ENCODE measurements around the gene HIC1. TPM values are rescaled to one million over a fixed set of nuclear protein-coding genes. Genes with fewer than 3 reads are reported as not detected.

The HIC1 gene
- total RNA-seq, 4 donors from 2014 or later = 6.8 to 40.4 (median 12.8) TPM

DNA sequence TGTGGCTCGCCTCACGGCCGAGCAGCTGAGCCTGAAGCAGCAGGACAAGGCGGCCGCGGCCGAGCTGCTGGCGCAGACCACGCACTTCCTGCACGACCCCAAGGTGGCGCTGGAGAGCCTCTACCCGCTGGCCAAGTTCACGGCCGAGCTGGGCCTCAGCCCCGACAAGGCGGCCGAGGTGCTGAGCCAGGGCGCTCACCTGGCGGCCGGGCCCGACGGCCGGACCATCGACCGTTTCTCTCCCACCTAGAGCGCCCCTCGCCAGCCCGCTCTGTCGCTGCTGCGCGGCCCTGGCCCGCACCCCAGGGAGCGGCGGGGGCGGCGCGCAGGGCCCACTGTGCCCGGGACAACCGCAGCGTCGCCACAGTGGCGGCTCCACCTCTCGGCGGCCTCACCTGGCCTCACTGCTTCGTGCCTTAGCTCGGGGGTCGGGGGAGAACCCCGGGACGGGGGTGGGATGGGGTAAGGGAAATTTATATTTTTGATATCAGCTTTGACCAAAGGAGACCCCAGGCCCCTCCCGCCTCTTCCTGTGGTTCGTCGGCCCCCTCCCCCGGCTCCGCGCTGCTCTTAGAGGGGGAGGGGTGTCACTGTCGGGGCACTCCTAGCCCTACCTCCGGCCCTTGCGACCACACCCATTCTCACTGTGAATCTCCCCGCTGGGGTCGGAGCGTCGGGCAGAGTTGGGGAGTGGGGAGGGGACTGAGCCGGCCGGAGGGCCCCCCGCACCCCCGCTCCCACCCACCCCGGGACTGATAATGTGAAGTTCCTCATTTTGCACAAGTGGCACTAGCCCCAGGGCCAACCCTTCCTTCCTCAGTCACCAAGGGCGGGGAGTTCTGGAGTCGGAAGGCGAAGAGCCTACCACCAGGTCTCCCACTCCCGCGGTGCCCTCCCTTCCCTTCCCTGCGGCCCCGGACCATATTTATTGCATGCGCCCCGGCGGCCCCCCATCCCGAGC is 4.0 kb downstream of the HIC1 start:
- Histone ChIP-seq H3K36me3 (peaks cover 0 to under 1% (median 0%) of the 10 kb centered on the region in 3 donors), H3K4me3 (peak overlapping the region; percentile 31 to 73 (median 62)), H3K27me3 (peaks cover 0 to 22% of the 10 kb centered on the region in 2 donors), H3K27ac (peak overlapping the region; percentile 88 to 96 (median 94)), H3K9me3 (no peaks in the 10 kb centered on the region), H3K4me1 (peaks cover 4 to 88% (median 47%) of the 10 kb centered on the region in 4 donors)
- TF ChIP-seq, protein P1, sequence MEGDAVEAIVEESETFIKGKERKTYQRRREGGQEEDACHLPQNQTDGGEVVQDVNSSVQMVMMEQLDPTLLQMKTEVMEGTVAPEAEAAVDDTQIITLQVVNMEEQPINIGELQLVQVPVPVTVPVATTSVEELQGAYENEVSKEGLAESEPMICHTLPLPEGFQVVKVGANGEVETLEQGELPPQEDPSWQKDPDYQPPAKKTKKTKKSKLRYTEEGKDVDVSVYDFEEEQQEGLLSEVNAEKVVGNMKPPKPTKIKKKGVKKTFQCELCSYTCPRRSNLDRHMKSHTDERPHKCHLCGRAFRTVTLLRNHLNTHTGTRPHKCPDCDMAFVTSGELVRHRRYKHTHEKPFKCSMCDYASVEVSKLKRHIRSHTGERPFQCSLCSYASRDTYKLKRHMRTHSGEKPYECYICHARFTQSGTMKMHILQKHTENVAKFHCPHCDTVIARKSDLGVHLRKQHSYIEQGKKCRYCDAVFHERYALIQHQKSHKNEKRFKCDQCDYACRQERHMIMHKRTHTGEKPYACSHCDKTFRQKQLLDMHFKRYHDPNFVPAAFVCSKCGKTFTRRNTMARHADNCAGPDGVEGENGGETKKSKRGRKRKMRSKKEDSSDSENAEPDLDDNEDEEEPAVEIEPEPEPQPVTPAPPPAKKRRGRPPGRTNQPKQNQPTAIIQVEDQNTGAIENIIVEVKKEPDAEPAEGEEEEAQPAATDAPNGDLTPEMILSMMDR (IDR thresholded peaks at IDR 0.05) = peak; percentile 84 to 93 (median 90)
- no peak for TF ChIP-seq POLR2A (IDR thresholded peaks at IDR 0.05)
- DNase-seq = peak; percentile 83 to 93 (median 92)

DNA sequence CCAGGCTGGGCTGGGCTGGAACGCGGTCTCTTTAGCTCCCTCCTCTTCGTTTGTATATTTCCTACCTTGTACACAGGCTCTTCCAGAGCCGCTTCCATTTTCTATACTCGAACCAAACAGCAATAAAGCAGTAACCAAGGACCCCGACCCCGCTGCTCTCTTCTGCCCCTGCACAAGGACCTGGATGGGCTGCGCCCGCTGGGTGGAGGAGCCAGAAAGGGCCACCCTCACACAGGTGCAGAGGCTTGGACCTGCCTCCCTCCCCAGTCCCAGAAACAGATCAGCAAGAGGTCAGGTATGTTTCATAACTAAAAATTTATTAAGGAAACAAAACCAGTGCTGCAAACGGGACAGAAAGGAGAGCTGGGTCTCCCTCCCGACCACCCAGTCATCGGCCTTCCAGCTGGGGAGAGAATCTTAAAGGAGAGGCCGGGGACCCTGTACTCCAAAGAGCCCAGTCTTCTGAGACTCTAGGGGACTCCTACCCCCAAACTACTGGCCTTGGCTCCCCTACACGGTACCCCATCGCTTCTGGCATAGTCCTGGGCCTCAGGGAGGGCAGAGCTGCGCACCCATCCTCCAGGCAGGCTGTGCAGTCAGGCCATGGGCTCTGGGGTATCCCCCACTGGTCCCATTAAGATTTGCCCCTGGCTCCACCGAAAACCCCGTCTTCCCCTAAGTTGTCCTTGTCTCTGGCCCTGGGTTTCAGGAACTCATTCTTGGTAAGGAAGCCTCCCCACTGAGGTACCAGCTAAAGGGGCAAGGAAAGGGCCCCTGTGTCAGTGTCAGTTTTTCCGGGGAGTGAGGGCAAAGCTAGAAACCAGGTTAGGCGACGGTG is 4.9 kb downstream of the HIC1 start:
- peaks cover 4 to 89% (median 51%) of the 10 kb centered on the region in 4 donors for H3K4me1 ChIP-seq

DNA sequence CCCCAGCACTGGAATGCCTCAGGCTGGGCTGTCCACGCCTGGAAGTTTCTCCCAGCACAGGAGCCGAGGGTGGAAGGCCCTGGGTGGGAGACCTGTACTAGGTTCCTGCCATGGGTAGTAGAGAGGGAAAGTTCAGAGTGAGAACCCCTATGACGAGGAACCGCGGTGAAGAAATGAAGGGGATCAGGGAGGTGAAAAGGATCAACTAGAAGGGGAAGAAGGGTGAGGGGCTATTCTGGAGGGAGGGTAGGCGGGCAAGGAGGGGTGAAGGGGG is 5.4 kb downstream of the HIC1 start:
- peaks cover 4 to 91% (median 56%) of the 10 kb centered on the region in 4 donors for H3K4me1 ChIP-seq
- TF ChIP-seq, protein P1 (IDR thresholded peaks at IDR 0.05) = no peak
- no peak for TF ChIP-seq POLR2A (IDR thresholded peaks at IDR 0.05)

More for the DNA sequence above, 4.9 kb downstream of the HIC1 start:
- no peak for DNase-seq
- no peak for TF ChIP-seq POLR2A (IDR thresholded peaks at IDR 0.05)
- Histone ChIP-seq H3K4me3 (peak overlapping the region; percentile 31 to 73 (median 62)), H3K27me3 (peaks cover 0 to 17% of the 10 kb centered on the region in 2 donors), H3K27ac (peak overlapping the region; percentile 88 to 96 (median 94)), H3K9me3 (no peaks in the 10 kb centered on the region), H3K36me3 (peaks cover 0 to 9% (median 0%) of the 10 kb centered on the region in 3 donors)

DNA sequence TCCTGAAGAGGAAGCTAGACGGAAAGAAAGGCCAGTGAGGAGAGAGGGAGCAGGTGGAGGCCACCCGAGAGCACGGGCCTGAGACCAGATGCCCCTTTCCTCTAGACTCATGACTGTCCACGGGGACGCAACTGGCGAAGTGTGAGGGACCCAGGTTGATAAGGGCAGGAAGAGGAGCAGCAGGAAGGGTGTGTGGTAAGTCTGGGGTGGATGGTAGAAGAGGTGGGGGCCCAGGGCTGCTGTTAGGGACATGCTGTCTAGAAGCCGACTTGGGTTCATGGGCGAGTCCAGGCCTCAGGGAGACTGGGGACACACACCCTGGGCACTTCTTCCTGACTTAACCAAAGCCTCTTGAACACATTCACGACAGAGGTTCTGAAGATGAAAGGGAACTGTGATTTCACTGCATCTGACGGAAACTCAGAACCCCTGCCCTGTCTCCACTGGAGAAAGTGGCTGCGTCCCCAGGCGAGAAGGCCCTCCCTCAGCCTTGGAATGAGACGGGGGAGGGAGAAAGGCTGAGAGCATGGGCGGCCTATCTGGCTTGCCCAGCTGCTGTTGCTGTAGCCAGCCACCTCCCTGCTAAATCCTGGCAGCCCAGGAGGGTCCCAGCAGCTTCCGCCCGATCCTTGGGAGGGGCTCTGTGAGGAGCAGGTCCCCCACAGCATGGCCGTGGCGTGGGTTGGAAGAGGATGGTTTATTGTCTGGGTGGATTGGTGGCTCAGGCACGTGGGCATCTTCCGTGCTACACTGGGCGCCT is 6.0 kb downstream of the HIC1 start:
- TF ChIP-seq POLR2A (IDR thresholded peaks at IDR 0.05) = no peak
- TF ChIP-seq, protein P1 (IDR thresholded peaks at IDR 0.05) = no peak
- peak overlapping the region; percentile 88 to 96 (median 94) for H3K27ac ChIP-seq
- H3K4me3 ChIP-seq = peak overlapping the region in 1 of 4 donors; percentile 1
- H3K4me1 ChIP-seq = peaks cover 4 to 93% (median 54%) of the 10 kb centered on the region in 4 donors
- no peaks in the 10 kb centered on the region for H3K9me3 ChIP-seq
- peaks cover 0 to 12% (median 0%) of the 10 kb centered on the region in 3 donors for H3K36me3 ChIP-seq
- H3K27me3 ChIP-seq = peaks cover 0 to 10% of the 10 kb centered on the region in 2 donors
- peak in 2 of 3 donors; percentile 50 to 72 for DNase-seq

More for the DNA sequence above, 5.4 kb downstream of the HIC1 start:
- no peak for DNase-seq
- Histone ChIP-seq H3K9me3 (no peaks in the 10 kb centered on the region), H3K4me3 (peak overlapping the region in 1 of 4 donors; percentile 1), H3K27ac (peak overlapping the region; percentile 88 to 96 (median 94)), H3K27me3 (peaks cover 0 to 13% of the 10 kb centered on the region in 2 donors), H3K36me3 (peaks cover 0 to 12% (median 0%) of the 10 kb centered on the region in 3 donors)

DNA sequence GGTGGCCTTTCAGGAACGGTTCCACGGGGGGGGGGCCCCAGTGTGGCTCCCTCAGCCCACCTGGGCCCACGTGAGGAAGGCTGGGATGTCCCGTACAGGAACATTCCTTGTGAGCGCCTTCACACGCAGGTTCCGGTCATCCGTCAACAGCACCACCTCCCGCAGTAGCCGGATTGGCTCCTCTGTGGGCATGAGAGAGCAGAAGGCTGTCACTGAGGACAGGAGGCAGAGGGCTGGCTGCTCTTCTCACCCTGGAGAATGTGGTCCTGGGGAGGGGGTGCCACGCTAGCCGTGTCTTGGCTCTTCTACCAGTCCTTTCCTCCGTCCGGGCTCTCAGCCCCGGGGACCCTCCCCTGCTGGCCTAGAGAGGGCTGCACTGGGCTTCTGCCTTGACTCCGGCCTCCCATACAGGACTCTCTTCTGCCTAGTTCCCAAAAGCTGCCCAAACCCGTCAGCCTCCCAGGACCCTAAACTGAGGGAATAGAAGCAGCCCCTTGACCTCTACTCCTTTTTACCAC is 6.6 kb downstream of the HIC1 start:
- DNase-seq = no peak
- Histone ChIP-seq H3K27me3 (peaks cover 0 to 10% of the 10 kb centered on the region in 2 donors), H3K4me1 (peaks cover 4 to 99% (median 50%) of the 10 kb centered on the region in 4 donors), H3K9me3 (no peaks in the 10 kb centered on the region), H3K27ac (peak overlapping the region; percentile 88 to 96 (median 94)), H3K36me3 (peaks cover 0 to 12% (median 0%) of the 10 kb centered on the region in 3 donors), H3K4me3 (no peak overlapping the region)
- TF ChIP-seq, protein P1 (IDR thresholded peaks at IDR 0.05) = no peak
- no peak for TF ChIP-seq POLR2A (IDR thresholded peaks at IDR 0.05)

Data from Peyer's patch (tissue), 4 donors.